Measurements from ENCODE around the gene KMT2E. TPM values are rescaled to one million over a fixed set of nuclear protein-coding genes. Genes with fewer than 3 reads are reported as not detected.
"Not testable (repeated sequence)": the region's sequence is repeated elsewhere in the genome, so short reads cannot be mapped to it uniquely, and the experiment has no call there.

Gene KMT2E
- total RNA-seq, 1 donor from 2014 or later: 72.4 TPM

GRCh38 chr7:105022458-105022857 lies 8.5 kb downstream of the KMT2E start:
- DNase-seq (ENCODE audit: low spot score): no peak

DNA sequence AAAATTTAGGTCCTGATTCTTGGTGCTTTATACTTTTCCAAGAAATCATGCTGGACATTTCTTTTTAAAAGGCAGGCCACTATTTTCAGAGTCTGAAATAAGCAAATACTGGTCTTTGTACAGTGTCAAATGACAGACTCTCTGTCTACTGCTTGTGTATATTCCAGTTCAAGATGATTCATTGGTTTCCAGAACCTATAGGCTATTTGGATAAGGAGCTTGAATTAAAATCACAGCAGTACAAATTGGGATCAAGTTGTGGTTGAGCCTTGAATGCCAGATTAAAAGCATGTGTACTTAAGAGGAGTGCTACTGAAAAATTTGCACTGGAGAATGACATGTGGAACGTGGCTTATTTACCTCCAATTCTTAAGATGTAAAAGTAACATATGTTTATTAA lies 10.7 kb downstream of the KMT2E start:
- no peak for DNase-seq (ENCODE audit: low spot score)

DNA sequence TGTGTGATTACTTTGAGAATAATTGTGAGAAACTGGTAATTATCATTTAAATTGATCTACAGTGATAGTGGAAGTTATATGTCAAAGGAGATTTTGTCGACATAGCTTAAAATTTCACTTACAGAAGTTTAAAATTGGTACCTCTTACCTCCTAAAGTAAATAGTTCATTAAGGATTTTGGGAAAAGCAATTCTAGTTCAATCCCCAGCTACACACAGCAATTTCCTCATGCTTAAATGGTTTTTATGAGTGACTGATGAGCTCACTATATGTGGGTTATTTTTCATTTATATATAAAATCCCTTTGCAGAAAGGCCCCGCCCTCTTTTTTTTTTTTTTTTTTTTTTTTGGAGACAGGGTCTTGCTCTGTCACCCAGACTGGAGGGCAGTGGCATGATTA lies 12.7 kb downstream of the KMT2E start:
- no peak for DNase-seq (ENCODE audit: low spot score)

DNA sequence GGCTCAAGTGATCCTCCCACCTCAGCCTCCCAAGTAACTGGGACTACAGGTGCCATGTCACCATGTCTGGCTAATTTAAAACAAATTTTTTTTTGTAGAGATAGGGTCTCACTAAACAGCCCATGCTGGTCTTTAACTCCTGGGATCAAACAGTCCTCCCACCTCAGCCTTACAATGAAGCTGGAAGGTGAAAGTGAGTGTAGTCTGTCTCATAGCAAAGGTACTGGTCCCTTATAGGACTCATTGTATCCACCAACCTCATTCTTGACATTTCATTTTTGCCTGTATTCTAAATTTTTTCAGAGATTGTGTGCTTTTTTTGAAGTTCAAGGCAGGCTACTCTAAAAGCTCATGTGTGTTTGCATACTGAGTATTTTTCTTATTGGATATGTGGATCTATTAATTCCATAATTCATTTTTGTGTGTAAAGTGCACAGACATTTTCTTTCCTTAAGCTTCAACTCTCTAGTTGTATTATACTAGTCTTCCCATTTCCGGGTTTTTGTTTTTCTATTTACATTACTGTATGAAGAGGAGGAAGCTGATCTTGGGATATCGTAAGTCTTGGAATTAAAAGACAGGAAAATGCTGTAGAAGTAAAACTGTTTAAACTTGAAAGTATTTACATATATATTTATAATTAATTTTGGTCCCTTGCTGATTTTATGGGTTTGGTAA lies 13.3 kb downstream of the KMT2E start:
- DNase-seq (ENCODE audit: low spot score): no peak

- DNase-seq (ENCODE audit: low spot score): no peak
Measured at GRCh38 chr7:105028004-105028403, 14.0 kb downstream of the KMT2E start.

- not testable (repeated sequence) for DNase-seq (ENCODE audit: low spot score)
Measured at GRCh38 chr7:105028941-105029340, 14.9 kb downstream of the KMT2E start.

GRCh38 chr7:105030447-105030846 lies 16.4 kb downstream of the KMT2E start:
- no peak for DNase-seq (ENCODE audit: low spot score)

- no peak for DNase-seq (ENCODE audit: low spot score)
Measured at GRCh38 chr7:105032553-105033214, 18.7 kb downstream of the KMT2E start.

GRCh38 chr7:105035349-105035748 lies 21.3 kb downstream of the KMT2E start:
- no peak for DNase-seq (ENCODE audit: low spot score)

DNA sequence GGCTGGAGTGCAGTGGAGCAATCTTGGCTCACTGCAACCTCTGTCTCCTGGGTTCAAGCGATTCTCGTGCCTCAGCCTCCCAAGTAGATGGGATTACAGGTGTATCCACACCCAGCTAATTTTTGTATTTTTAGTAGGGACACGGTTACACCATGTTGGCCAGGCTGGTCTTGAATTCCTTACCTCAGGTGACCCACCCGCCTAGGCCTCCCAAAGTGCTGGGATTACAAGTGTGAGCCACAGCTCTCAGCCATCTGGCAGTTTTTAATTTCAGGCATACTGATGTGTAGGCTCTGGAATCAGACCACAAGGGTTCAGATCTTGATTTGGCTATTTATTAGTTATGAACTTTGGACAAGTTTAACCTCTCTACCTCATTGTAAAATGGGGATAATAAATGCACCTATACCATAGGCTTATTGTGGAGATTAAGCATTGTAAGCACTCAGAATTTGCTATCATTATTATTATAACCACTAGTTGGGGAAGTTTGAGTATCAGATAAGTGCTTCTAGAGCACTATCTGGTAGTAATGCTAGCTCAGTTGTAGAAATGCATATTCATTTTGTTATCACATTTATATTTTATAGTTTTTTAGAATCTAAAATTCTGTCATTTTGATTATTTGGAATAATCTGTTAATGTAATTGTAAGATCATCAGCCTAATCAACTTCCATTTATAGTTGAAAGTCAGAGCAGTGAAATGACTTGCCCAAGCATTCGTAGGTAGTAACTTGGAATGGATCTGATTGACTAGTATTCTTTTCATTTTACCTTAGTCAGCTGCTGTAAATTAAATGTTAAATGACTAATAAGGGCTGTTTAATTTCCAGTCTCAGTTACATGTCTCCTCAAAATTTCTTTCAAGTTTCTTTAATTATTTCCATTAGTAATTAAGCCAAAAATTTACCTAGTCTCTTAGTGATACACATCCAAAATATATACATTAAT lies 22.5 kb downstream of the KMT2E start:
- no peak for DNase-seq (ENCODE audit: low spot score)

DNA sequence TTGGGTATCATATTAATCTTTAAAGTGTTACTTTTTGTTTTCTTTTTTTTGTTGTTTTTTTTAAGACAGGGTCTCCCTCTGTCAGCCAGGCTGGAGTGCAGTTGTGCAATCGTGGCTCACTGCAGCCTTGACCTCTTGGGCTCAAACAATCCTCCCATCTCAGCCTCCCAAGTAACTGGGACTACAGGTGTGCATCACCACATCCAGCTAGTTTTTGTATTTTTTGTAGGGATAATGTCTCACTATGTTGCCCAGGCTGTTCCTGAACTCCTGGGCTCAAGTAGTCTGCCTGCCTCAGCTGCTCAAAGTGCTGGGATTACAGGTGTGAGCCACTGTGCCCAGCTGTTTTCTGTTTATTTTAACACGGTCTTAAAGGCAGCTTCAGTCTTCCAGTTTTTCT lies 23.3 kb downstream of the KMT2E start:
- no peak for DNase-seq (ENCODE audit: low spot score)

GRCh38 chr7:105044449-105045070 lies 30.6 kb downstream of the KMT2E start:
- no peak for DNase-seq (ENCODE audit: low spot score)

GRCh38 chr7:105046414-105046813 lies 32.4 kb downstream of the KMT2E start:
- no peak for DNase-seq (ENCODE audit: low spot score)

- DNase-seq (ENCODE audit: low spot score): no peak
Measured at GRCh38 chr7:105047932-105048331, 33.9 kb downstream of the KMT2E start.

DNA sequence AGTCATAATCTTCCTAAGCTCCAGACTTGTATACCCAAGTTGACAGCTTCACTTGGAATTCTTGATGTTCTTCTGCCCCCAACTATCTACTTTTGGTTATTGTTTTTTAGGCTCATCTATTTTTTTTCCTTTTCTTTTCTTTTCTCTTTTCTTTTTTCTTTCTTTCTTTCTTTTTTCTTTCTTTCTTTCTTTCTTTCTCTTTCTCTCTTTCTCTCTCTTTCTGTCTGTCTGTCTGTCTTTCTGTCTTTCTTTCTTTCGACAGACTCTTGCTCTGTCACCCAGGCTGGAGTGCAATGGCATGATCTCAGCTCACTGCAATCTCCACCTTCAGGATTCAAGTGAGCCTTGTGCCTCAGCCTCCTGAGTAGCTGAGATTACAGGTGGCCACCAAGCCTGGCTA lies 36.5 kb downstream of the KMT2E start:
- no peak for DNase-seq (ENCODE audit: low spot score)

- not testable (repeated sequence) for DNase-seq (ENCODE audit: low spot score)
Measured at GRCh38 chr7:105050899-105051298, 36.9 kb downstream of the KMT2E start.

DNA sequence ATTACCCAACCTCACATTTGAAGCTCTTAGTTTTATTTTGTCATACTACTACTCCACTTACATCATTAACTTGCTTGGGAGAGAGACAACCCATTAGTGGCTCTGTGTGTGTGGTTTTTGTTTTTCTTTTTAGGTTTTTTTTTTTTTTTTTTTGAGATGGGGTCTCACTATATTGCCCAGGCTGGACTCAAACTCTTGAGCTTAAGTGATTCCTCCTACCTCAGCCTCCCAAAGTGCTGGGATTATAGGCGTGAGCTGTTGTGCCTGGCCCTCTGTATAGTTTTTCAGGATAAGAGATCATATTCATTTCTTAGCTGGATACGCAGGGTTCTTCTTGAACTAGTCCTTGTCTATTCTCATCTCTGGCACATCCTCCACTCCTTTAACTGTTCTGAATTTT lies 41.1 kb downstream of the KMT2E start:
- no peak for DNase-seq (ENCODE audit: low spot score)

DNA sequence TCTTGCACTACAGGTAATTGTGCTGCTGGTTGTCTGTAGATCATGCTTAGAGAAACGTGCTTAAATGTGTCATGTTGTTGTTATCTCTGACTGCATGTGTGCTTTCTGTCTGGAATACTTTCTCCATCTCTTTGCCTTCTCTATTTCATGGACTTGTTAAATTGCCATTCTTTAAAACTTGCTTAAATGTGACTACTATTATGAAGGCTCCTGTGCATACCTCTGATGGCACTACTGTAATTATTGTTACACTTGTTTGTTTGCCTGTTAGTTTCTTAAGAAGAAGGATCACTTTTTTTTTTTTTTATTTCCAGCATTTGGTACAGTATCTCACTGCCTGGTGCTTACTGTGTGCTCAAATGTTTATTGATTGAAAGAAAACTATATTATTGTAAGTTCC lies 41.6 kb downstream of the KMT2E start:
- no peak for DNase-seq (ENCODE audit: low spot score)

- DNase-seq (ENCODE audit: low spot score): no peak
Measured at GRCh38 chr7:105057472-105057871, 43.5 kb downstream of the KMT2E start.

GRCh38 chr7:105060437-105060836 lies 46.4 kb downstream of the KMT2E start:
- no peak for DNase-seq (ENCODE audit: low spot score)

- no peak for DNase-seq (ENCODE audit: low spot score)
Measured at GRCh38 chr7:105060923-105061322, 46.9 kb downstream of the KMT2E start.

GRCh38 chr7:105065104-105065503 lies 51.1 kb downstream of the KMT2E start:
- DNase-seq (ENCODE audit: low spot score): no peak

All from mesenteric fat pad (tissue), 1 donor.